NCI-H345 (cell line): ENCODE measurements around the gene ITGB1.
"Not testable (repeated sequence)": the region's sequence is repeated elsewhere in the genome, so short reads cannot be mapped to it uniquely, and the experiment has no call there.

ENCODE experiments used
- DNase-seq: peaks from one replicate; lab custom pipeline; 2025; lab: John Stamatoyannopoulos, UW

Gene ITGB1

DNA sequence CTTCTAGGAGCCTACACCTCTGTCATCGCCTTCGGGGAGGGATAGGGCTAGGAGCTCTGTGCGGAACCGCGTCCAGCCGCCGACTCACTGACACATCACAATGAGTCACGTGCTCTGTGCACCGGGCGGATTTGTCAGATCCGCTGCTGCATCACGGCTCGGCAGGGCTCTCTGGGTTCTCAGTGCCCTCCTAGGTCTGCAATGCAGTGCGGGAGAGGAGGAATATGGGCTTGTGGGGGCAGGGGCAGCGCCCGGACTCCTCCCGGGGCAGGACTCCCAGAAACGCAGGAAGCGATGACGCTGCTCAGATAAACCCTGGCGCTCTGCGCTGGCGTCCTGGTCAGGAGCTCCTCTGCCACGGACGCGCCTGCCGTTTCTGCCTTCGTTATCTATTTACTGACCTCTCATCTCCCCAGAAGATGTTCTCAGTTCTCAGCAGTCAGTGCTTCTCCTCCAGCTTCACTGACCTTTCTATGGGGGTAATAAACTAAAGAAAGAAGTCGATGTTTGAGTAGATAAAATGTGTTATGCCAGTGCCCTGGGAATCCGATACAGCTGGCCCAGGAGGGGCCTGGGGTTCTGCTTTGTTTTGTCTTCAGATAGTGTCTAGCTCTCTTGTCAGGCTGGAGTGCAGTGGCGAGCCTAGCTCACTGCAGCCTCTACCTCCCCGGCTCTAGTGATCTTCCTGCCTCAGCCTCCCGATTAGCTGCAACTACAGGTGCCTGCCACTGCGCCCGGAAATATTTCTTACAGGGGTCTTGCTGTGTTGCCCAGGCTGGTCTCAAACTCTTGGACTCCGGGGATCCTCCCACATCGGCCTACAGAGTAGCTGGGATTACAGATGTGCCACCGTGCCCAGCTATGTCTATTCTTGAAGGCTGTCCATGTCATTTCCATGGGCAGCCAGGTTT lies 22.8 kb upstream of the ITGB1 start:
- DNase-seq: peak; percentile 83

DNA sequence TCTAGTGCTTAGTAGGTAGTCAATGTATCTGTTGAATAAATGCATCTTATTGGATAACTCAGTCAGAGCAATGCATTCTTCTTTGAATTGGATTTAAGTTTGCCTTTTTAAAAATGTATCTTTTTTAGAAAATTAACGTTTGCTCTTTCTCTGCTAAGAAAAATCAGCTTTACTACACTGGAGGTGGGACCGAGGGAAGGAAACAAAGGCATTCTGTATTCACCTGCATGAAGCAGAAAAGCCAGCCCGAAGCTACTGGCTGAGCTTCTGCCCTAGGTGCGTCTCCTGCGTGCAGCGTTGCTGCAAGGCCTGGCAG lies 22.2 kb upstream of the ITGB1 start:
- no peak for DNase-seq

DNA sequence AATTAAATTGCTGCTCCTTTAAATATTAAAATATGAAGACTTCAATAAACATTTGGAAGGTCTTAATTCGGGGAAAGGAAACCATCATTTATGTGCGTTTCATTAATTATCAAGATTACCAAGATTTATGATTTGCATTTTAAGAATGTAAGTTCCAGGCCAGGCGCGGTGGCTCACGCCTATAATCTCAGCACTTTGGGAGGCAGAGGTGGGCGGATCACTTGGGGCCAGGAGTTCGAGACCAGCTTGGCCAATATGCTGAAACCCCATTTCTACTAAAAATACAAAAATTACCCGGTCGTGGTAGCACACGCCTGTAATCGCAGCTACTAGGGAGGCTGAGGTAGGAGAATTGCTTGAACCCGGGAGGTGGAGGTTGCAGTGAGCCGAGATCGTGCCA lies 21.7 kb upstream of the ITGB1 start:
- DNase-seq: not testable (repeated sequence)

DNA sequence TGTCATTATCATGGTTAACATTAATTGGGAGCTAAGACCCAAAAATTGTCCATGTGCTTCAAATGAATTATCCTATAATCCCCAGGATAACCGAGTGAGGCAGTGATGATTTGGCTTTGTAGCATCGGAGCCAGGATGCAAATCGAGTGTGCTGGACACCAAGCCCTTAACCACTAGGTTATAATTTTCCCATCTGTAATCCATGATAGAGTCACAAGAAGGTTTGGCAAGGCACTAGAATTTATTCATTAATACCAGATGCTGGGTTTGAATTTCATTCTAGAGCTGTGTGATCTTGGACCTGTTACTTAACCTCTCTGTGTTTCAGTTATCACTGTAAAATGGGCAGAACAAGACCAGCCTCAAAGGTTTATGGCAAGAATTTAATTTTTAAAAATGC lies 21.0 kb upstream of the ITGB1 start:
- DNase-seq: no peak

DNA sequence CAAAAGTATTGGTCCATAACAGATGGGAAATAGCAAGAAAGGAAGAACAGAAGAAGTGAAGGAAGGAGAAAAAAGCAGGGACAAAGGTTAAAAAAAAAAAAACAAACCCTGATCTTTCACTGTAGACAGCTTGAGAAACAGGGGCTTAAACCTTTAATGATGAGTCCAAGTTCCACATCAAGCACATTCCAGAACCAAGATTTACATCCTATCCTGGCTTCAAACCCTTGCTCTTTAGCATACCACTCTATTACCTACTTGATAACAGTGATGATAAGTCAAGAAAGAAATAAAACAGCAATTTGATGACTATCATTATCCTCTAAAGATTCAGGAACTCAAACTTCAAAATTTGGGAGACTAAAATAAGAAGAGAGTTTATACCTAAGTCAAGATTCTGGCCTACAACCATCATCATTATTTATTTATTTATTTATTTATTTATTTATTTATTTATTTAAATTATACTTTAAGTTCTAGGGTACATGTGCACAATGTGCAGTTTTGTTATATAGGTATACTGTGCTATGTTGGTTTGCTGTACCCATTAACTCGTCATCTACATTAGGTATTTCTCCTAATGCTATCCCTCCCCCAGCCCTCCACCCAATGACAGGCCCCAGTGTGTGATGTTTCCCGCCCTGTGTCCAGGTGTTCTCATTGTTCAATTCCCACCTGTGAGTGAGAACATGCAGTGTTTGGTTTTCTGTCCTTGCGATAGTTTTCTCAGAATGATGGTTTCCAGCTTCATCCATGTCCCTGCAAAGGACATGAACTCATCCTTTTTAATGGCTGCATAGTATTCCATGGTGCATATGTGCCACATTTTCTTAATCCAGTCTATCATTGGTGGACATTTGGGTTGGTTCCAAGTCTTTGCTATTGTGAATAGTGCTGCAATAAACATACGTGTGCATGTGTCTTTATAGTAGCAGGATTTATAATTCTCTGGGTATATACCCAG lies 20.1 kb upstream of the ITGB1 start:
- DNase-seq: not testable (repeated sequence)

DNA sequence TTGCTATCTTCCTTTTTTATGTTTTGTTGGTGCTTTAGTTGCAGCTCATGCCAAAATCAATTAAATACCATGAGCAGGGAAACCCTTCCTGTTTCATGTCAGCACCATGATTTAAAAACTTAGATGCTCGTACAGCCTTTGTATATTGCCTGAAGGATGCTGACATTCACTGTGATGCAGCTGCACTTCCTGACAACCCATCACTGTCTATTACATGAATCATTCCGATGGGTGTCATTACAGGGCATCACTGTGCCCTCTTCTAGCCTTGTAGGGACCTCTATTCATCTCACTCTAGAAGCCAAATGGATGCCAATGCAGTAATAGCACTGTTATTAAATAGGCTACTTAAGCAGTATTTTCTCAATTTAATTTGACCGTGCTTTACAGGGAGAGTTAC lies 18.3 kb upstream of the ITGB1 start:
- DNase-seq: no peak

DNA sequence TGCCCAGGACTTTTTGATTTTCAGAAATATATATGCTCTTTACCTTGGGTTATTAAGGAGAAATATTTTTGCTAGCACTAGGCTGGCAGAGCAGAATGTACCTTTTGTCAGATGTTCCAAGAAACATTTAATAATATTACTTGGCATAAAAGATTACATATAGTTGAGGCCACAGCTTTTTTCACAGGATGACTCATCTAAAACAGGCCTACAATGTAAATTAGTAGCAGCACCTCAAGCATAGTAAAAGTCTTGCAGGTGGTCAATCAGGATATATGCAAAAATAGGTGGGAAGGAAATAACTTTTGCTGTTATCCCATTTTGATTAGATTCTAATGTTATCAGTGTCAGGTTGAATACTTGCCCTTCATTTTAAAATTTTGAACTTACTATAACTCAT lies 14.9 kb upstream of the ITGB1 start:
- no peak for DNase-seq

DNA sequence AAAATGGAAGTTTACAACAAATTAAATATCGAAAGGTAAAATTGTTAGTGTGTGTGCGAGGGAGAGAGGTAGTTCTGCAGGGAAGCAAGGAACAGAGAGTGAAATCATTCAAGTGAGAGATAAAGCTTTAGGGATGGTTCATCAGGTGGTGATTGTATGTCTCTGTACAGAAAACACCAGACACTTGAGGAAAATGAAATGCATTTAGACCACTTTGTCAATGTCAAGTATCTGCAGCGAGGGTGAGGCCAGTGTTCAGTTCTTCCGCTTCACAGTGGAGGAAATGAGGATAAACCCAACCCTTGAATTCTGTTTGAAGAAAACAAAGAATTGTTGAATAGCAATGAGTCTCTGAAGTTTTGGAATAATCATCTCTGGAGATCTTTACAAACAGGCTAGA lies 14.4 kb upstream of the ITGB1 start:
- peak; percentile 44 for DNase-seq

DNA sequence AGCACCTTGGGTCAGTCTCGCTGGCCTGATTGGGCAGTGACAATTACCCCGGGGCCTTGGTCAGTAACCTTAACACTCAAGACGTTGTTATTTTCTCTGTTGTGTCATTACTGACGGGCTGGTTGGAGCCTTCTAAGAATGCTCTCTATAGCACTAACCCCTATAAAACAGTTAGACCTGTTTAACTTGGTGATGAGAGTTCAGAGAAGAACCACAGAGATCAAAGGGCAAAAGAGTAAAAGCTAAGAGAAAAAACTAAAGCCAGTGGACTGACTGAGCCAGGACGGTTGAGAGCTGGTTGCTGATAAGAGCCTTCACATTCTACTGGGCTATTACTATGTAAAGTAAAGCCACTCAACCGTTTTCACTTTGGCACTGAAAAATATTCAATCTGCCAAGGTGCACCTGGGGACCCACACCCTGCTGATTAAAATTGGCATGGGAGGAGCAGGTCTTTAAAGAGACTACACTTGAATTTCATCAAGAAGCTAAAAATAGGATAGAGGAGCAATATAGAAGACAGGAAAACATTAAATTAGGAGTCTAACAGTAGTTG lies 13.6 kb upstream of the ITGB1 start:
- peak; percentile 80 for DNase-seq

DNA sequence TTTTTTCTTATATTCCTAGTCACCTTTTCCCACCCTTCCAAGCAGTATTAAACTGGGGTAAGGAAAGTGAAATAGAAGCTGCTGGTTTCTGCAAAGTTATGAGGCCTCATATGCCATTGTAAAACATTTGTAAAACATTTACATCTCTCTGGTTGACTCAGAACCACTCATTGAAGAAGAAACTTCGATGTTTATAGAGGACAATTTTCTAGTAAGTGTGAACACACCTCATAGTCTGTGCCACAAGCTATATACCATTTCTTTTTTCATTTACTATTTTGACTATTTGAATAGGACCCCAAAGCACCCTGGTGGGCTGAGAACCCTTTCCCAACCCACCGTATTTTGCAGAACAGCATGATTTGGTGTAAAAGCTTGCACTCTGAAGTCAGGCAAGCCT lies 12.9 kb upstream of the ITGB1 start:
- no peak for DNase-seq

DNA sequence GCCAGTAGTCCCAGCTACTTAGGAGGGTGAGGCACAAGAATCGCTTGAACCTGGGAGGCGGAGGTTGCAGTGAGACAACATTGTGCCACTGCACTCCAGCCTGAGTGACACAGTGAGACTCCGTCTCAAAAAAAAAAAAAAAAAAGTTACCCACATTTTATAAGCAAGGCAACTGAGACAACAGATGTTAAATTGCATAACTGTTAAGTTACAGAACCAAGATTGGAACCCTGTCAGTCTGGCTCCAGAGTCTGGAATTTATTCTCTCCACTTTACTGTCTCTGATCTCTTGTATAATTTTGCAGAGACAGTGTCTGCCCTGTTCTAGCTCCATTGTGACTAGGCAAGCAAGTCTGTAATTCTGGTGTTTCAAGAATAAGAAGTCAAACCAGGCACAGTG lies 6.2 kb upstream of the ITGB1 start:
- DNase-seq: no peak

DNA sequence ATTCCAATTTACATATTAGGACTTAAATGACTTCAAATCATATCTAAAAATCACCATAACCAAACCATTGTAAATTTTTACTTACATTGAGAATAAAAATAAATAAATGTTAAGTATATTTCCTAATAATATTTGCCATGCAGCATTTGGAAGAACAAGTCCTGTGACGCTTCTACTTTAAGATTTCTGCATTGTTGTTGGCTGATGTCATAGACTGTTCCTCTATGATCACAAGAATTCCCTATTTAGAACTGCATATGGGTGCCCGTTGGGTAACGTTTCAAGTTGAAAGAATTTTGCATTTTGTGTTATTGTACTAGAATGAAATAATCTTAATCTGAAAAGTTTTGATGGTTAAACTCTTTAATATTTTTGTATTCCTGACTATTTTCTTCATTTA lies 5.1 kb upstream of the ITGB1 start:
- DNase-seq: no peak

DNA sequence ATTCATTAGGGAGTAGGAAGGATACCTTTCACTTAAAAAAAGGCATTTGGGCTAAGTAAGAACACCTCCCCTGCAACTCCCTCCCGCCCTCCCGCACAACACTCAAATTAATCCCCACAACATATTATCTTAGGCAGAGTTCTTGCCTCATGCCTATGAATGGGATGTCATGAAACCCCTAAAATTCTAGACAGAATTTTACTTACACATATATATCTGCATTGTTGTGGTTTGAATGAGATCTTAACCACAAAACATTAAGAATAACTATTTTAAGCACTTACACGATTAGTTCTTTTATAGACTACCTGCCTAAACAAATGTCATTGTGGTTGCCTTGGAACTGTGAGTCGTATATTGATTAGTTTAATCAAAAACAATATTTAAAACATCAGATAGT lies 4.5 kb upstream of the ITGB1 start:
- DNase-seq: no peak

DNA sequence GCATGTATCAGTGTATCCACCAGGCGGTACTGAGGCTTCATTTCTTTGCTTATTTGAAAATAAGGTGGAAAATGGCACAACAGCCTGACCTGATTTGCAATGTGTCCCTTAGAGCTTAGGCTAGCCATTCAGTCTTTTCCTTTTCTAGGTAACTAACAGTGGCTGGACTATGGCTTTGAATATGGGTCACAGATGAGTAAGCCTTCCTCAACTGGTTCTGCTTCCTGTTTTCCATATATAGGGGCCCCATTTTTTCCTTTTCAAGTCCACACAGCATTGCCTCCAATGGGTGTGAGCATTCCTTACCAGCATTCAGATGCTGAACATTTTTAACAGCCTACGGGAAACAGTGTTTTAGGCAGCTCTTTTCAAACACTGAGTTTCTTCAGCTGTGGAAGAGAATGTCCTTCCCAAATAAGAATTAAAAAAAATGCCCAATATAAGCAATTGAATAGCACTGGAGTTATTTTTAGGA lies 3.9 kb upstream of the ITGB1 start:
- no peak for DNase-seq

DNA sequence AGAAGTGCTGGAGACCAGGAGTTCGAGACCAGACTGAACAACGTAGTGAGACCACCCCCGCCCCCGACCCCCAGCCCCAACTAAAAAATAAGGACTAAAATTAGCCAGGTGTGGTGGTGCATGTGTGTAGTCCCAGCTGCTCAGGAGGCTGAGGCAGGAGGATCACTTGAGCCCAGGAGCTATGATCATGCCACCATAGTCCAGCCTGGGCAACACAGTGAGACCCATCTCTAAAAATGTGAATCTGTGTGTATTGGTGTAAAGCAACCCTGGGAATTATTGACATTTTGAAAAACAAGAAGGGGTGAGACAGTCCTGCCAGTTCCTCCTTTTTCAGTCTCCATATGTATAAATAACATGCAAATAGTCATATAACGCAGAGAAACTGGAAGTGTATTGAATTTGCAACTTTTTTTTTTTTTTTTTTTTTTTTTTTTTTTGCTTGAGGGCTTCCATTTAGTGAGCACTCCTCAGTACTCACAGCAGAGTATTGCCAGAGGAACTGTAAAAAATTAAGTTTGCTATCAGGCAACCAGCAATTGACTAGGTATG lies 3.4 kb upstream of the ITGB1 start:
- no peak for DNase-seq

DNA sequence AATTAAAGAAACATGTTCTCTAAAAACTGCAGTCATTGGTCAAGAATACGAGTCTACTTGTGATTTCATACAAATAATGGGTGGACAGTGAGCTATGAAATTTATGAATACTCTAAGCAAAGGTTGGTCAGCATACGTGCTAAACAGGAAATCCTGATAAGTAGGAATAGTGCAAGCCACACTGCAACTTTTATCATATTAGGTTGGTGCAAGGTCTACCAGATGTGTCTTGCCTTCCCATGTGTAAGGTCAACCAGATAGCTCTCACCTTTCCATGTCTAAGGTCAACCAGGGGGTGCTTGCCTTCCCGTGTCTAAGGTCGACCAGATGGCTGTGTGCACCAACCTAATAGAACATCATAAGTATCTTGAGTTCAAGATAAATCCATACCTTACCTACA lies 2.0 kb upstream of the ITGB1 start:
- DNase-seq: no peak

DNA sequence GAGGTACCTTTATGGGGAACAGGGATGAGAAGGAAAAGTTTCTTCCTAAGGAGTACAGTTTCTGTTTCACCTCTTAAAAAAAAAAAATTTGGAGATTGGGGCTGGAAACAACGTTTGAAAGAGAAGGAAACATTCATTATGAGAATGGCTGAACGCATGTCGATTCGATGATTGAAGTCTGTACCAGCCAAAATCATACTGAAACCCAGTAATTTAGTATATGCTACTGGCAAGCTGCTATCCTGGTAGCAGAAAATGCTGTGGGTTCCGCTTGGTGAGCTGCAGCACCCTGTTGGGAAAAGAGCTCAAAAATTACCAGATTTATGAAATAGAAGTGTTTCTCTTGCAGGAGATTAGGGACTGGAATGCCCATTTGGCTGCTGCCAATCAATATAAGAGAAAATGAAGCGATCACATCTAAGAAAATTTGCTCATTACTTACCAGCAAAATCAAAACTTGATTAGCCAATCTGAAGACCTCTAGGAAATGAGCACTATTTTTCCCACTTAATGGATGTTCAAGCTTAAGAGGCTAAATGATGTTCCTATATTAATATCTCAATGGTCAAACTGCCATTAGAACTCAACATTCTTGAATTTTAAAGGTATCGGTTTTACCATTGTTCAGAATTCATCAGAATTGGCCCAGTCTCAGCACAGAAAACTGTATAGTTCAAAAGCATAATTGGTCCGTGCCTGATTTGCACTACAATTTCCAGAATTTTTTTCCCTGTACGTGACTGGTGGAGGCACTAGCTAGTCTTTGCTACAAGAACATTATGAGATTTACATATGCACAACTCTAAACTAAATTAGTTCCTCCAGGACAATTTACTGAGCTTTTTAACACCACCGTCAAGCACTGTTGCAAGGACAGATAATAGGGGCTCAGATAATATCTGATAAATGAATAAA lies 1.2 kb upstream of the ITGB1 start:
- DNase-seq: no peak

DNA sequence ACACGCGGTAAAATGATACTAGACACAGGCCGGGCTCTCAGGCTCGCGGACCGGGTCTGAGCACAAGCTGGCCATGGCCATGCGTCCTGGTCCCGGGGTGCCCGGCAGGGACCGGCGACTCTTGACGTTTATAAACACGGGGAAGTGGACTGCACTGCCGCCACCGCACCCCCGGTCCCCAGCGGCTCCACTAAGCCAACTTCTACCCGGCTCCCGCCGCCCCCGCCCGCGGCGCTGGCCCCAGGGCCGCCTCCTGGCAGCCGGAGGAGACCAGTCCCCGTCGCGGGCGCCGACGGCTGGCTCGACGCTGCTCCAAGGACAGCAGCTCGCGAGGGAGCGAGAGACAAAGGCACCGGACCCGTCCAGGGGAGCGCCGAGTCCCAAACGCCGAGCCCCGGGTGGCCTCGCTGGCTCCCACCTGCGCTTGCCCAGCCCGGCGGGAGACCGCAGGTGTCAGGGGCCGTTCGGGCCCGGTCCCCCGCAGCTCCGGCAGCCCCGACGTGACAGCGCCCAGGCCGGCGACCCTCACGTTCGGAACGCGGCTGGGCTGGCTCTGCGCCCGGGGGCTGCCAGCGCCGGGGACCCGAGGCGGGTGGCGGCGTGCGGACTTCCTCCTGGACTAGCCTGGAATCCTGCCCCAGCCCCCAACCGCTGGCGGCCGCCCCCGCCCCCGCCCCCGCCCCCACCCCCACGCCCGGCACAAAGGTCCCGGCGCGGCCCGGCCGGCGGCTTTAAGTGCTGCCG lies 517 bp downstream of the ITGB1 start:
- no peak for DNase-seq

DNA sequence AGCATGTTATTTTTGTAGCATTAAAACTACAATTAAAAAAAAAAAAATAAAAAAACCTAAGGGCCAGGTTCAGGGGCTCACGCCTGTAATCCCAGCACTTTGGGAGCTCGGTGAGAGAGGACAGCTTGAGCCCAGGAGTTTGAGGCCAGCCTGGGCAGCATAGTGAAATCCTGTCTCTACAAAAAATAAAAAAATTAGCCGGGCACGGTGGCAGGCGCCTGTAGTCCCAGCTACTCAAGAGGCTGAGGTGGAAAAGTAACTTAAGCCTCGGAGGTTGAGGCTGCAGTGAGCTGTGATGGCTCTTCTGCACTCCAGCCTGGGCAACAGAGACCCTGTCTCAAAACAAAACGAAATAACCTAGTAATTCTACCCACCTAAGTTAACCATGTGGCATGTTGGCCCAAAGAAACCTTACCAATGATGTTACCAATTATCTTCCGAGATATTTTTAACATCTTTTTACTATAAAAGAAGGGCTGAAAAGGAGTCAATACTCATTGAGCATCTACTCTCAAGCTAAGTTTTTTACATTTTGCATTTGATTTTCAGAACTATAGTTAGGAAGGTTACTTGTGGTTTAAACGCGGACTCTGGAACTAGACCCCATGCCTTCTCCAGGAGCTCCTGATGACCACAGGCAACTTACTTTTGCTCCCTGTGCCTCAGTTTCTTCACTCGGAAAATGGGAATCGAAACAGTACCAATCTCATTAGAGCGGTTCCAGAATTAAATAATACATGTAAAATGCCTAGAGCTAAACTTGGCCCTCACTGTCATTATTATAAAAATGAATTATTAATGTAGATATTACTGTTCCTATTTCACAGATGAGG lies 1.4 kb downstream of the ITGB1 start:
- DNase-seq: no peak

DNA sequence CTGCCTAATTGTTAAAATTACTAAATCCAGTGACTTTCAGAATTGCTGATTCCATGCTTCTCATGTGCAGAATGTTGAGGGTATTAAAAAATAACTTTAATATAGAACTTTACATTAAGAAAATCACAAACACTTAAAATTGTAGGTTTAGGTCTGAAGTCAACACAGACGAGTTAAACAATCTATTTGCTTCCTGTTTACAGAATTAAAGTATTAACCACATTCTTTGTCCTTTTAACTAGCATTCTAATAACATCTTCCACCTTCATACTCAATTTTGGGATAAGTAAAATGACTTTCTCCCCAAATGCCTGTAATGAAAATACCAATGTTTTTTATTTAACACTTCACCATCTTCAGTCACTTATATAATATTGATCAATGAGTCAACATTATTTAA lies 2.2 kb downstream of the ITGB1 start:
- DNase-seq: no peak
